HCT116 (cell line): Measurements from ENCODE around the gene GYPC. TPM values are rescaled to one million over a fixed set of nuclear protein-coding genes. Genes with fewer than 3 reads are reported as not detected.

Source experiments
- ATAC-seq: fragments of 200-7000 bp; cut with Tn5 transposase; 2 replicates; pipeline ENCODE4 v1.9.1; 2020; ENCODE audit warnings: mild to moderate bottlenecking, moderate library complexity
- BruUV-seq: library from RNA; stranded (reverse); fragments of 400-500 nt; replicated peaks from 2 replicates; lab custom pipeline; 2021; lab: Mats Ljungman, UMichigan
- CTCF ChIA-PET: fragments of 300-600 bp; sonication (Branson Sonifier 250); formaldehyde crosslinking; loops from one replicate; lab custom pipeline; 2021; ENCODE audit warnings: antibody characterized with exemption; lab: Charles Lee
- POLR2A ChIA-PET: fragments of 300-600, 350-600 bp; sonication (Branson Sonifier 250); formaldehyde crosslinking; loops from one replicate; lab custom pipeline; 2021; ENCODE audit warnings: antibody characterized with exemption; lab: Charles Lee
- RAD21 ChIA-PET, 2 experiments: fragments of 300-600 bp; sonication (Branson Sonifier 250); formaldehyde crosslinking; loops; one replicate each; lab custom pipeline; 2023; ENCODE audit warnings: low total read pairs in 2 of 2; ENCODE audit not compliant: uncharacterized antibody in 2 of 2, unreplicated experiment in 2 of 2, low non-redundant PET in 1 of 2; lab: Charles Lee
- DNase-seq: peaks from one replicate; pipeline ENCODE4 v3.0.0-alpha.2; 2010; ENCODE audit warnings: low read depth, low spot score
- H2AFZ ChIP-seq: fragments of 200-600 bp; shearing (Covaris generic), sonication (generic); 2 replicates; pipeline ENCODE4 v1.6.1; 2017; ENCODE audit warnings: low read depth, mixed run types, mixed read lengths, antibody characterized with exemption, low read length; ENCODE audit not compliant: poor library complexity, severe bottlenecking
- H3K27ac ChIP-seq: 2 replicates; pipeline ENCODE4 v1.5.1; 2012; ENCODE audit warnings: low read depth, low read length
- H3K27me3 ChIP-seq: fragments of 200-600 bp; sonication (generic); 2 replicates; pipeline ENCODE4 v1.6.1; 2016; ENCODE audit warnings: mixed run types, low read length, mixed read lengths; ENCODE audit not compliant: insufficient read depth
- H3K36me3 ChIP-seq, 2 experiments: fragments of 200-500 bp in 1 of 2; fragments of 200-600 bp in 1 of 2; sonication (Bioruptor generic) in 1 of 2; sonication (generic) in 1 of 2; 2 replicates each; pipeline versions ENCODE4 v1.5.1 to v1.6.1; 2014 to 2016; ENCODE audit warnings: low read length in 2 of 2, inconsistent platforms in 1 of 2, mixed read lengths in 1 of 2, mixed run types in 1 of 2; ENCODE audit not compliant: insufficient read depth in 2 of 2, control insufficient read depth in 1 of 2
- H3K4me1 ChIP-seq, 2 experiments: fragments of 200-600 bp in 1 of 2; sonication (generic) in 1 of 2; 2 replicates each; pipeline versions ENCODE4 v1.5.1 to v1.6.1; 2012 to 2017; ENCODE audit warnings: low read length in 2 of 2, inconsistent platforms in 1 of 2, mild to moderate bottlenecking in 1 of 2, mixed read lengths in 1 of 2, mixed run types in 1 of 2, moderate library complexity in 1 of 2; ENCODE audit not compliant: insufficient read depth in 2 of 2, control insufficient read depth in 1 of 2
- H3K4me2 ChIP-seq: fragments of 200-600 bp; sonication (generic); 2 replicates; pipeline ENCODE4 v1.6.1; 2017; ENCODE audit warnings: mixed run types, low read length, mixed read lengths
- H3K4me3 ChIP-seq, 2 experiments: fragments of 200-600 bp in 1 of 2; sonication (generic) in 1 of 2; replicated peaks in 1 of 2; 2 replicates each; pipeline ENCODE4 v1.5.1; 2011 to 2016; ENCODE audit warnings: low read length in 2 of 2, control low read depth in 1 of 2, low read depth in 1 of 2, mild to moderate bottlenecking in 1 of 2, mixed read lengths in 1 of 2, mixed run types in 1 of 2
- H3K79me2 ChIP-seq: fragments of 200-600 bp; sonication (generic); 2 replicates; pipeline ENCODE4 v1.6.1; 2017; ENCODE audit warnings: mild to moderate bottlenecking, mixed run types, low read length, moderate library complexity, mixed read lengths; ENCODE audit not compliant: insufficient read depth
- H3K9ac ChIP-seq: fragments of 200-600 bp; sonication (generic); 2 replicates; pipeline ENCODE4 v1.6.1; 2016; ENCODE audit warnings: low read length, mixed read lengths
- H3K9me2 ChIP-seq: fragments of 200-600 bp; sonication (generic), shearing (Covaris generic); 2 replicates; pipeline ENCODE4 v1.6.1; 2017; ENCODE audit warnings: mixed run types, mild to moderate bottlenecking, moderate library complexity; ENCODE audit not compliant: insufficient read depth
- H3K9me3 ChIP-seq, 2 experiments: fragments of 200-500 bp in 1 of 2; fragments of 200-600 bp in 1 of 2; sonication (Bioruptor generic) in 1 of 2; sonication (generic) in 1 of 2; 2 replicates each; pipeline ENCODE4 v1.6.1; 2014 to 2017; ENCODE audit warnings: low read length in 2 of 2, mixed read lengths in 2 of 2, inconsistent platforms in 1 of 2, low read depth in 1 of 2, mild to moderate bottlenecking in 1 of 2, mixed run types in 1 of 2, moderate library complexity in 1 of 2; ENCODE audit not compliant: control insufficient read depth in 1 of 2, insufficient read depth in 1 of 2
- H4K20me1 ChIP-seq: fragments of 200-600 bp; sonication (generic), shearing (Covaris generic); 2 replicates; pipeline ENCODE4 v1.6.1; 2017; ENCODE audit warnings: mixed run types, mild to moderate bottlenecking, moderate library complexity; ENCODE audit not compliant: insufficient read depth
- CEBPB ChIP-seq: IDR thresholded peaks from 2 replicates; pipeline ENCODE4 v1.6.1; 2012; ENCODE audit warnings: low read depth
- EGR1 ChIP-seq: IDR thresholded peaks from 2 replicates; pipeline ENCODE4 v1.6.1; 2012; ENCODE audit warnings: low read depth
- ELF1 ChIP-seq: IDR thresholded peaks from 2 replicates; pipeline ENCODE4 v1.6.1; 2012; ENCODE audit warnings: low read depth, borderline replicate concordance
- EZH2phosphoT487 ChIP-seq: fragments of 200-600 bp; IDR thresholded peaks from 2 replicates; pipeline ENCODE4 v1.6.1; 2018; ENCODE audit warnings: antibody characterized with exemption, borderline replicate concordance
- JUND ChIP-seq: IDR thresholded peaks from 2 replicates; pipeline ENCODE4 v1.6.1; 2012
- POLR2A ChIP-seq: IDR thresholded peaks from 2 replicates; pipeline ENCODE4 v1.7.0; 2011; ENCODE audit warnings: borderline replicate concordance; ENCODE audit not compliant: insufficient read depth, insufficient read length; ENCODE audit errors: extremely low read depth
- RAD21 ChIP-seq: IDR thresholded peaks from 2 replicates; pipeline ENCODE4 v1.6.1; 2012; ENCODE audit warnings: low read depth, mild to moderate bottlenecking
- REST ChIP-seq: IDR thresholded peaks from 2 replicates; pipeline ENCODE4 v1.6.1; 2012; ENCODE audit warnings: low read depth
- SP1 ChIP-seq: IDR thresholded peaks from 2 replicates; pipeline ENCODE4 v1.6.1; 2012; ENCODE audit warnings: low read depth
- SRF ChIP-seq: IDR thresholded peaks from 2 replicates; pipeline ENCODE4 v1.6.1; 2012; ENCODE audit warnings: low read depth
- TCF7L2 ChIP-seq: IDR thresholded peaks from 2 replicates; pipeline ENCODE4 v1.7.0; 2011; ENCODE audit warnings: borderline replicate concordance, inconsistent platforms; ENCODE audit not compliant: insufficient read depth, insufficient read length; ENCODE audit errors: extremely low read depth
- YY1 ChIP-seq: IDR thresholded peaks from 2 replicates; pipeline ENCODE4 v1.6.1; 2011; ENCODE audit warnings: low read length, low read depth, moderate library complexity, mild to moderate bottlenecking; ENCODE audit not compliant: insufficient replicate concordance; ENCODE audit errors: extremely low read depth
- ZBTB33 ChIP-seq: IDR thresholded peaks from 2 replicates; pipeline ENCODE4 v1.6.1; 2011; ENCODE audit warnings: mild to moderate bottlenecking, low read length, moderate library complexity; ENCODE audit not compliant: insufficient replicate concordance; ENCODE audit errors: extremely low read depth
- ZFX ChIP-seq: fragments of 450-650 bp; IDR thresholded peaks from 2 replicates; pipeline ENCODE4 v1.6.1; 2017
- ZNF274 ChIP-seq: fragments of 200-500 bp; sonication (Bioruptor generic); IDR thresholded peaks from 2 replicates; pipeline ENCODE4 v1.6.1; 2014; ENCODE audit warnings: mild to moderate bottlenecking, low read depth, low read length, inconsistent platforms
- intact Hi-C: fragments of 100-400 bp; cut with micrococcal nuclease; formaldehyde crosslinking; loops from 2 replicates; pipeline ENCODE4 v1.10.0; 2022
- total RNA-seq: library from RNA; stranded (reverse); gene quantifications from one replicate; pipeline ENCODE4 v1.2.1, GENCODE V29; 2021; ENCODE audit not compliant: unreplicated experiment
- TF ChIP-seq, protein P1 (sequence below): IDR thresholded peaks from 2 replicates; pipeline ENCODE4 v1.6.1; 2012

Gene GYPC
- total RNA-seq, 1 experiment from 2014 or later: 0.66 TPM

GRCh38 chr2:126657636-126658318 is 1.8 kb downstream of the GYPC start (continued):
- TF ChIP-seq EZH2phosphoT487 (no peak), CEBPB (peak; percentile 79; the same call in 1 of the 2 replicates)
- TF ChIP-seq, protein P1, sequence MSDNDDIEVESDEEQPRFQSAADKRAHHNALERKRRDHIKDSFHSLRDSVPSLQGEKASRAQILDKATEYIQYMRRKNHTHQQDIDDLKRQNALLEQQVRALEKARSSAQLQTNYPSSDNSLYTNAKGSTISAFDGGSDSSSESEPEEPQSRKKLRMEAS: no peak

DNA sequence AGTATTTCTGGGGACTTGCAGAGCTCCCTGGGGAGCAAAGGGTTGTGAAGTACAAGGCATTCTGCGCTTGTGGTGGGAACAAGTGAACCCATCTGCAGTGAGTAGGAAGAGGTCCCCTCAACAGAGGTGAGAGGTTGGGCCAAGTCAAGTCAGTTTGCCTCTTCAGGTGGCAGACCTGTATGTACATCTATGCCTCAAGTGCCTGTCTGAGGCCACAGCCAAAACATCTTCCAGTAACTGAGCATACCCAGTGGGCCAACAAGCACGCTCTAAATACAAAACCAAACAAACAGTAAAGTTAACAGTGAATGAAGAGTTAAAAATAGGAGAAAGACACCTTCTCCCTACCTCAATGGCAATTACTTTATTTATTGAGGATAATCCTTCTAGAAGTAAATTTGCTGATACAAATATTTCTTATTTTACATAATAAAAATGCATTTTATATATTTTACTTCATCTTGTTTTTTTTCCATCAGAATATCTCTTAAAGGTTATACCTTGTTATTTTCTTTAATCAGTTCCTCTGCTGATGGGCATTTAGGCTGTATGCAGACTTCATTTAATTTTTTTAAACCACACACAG is 2.5 kb downstream of the GYPC start:
- no peaks in the 10 kb centered on the region for H3K79me2 ChIP-seq
- POLR2A ChIA-PET: interaction anchor here (1.1 kb wide), 1 partner anchor 16 kb away, joined by 3 read pairs; no protein-coding TSS in a partner anchor
- H3K36me3 ChIP-seq: no peaks in the 10 kb centered on the region
- no peaks in the 10 kb centered on the region for H3K9me3 ChIP-seq
- ATAC-seq (peak; percentile 35), DNase-seq (no peak)
- peak overlapping the region; percentile 85 for H2AFZ ChIP-seq
- no peak for TF ChIP-seq ZFX
- no peak for TF ChIP-seq YY1
- TF ChIP-seq JUND: no peak
- TF ChIP-seq EGR1: no peak
- TF ChIP-seq RAD21: no peak
- no peak for TF ChIP-seq EZH2phosphoT487
- TF ChIP-seq TCF7L2: no peak
- no peak for TF ChIP-seq REST
- TF ChIP-seq ELF1: no peak
- no peak for TF ChIP-seq ZBTB33
- no peak for TF ChIP-seq ZNF274
- no peak for TF ChIP-seq SRF
- TF ChIP-seq POLR2A: no peak
- no peak for TF ChIP-seq SP1
- no peak overlapping the region for H3K9ac ChIP-seq
- H3K9me2 ChIP-seq: no peaks in the 10 kb centered on the region
- H3K4me3 ChIP-seq: 0 out of 4 replicates have a peak overlapping the region, but pooled peaks of 1 of the 2 experiments have one; percentile 28
- H3K4me2 ChIP-seq: peak overlapping the region; percentile 70
- no peaks in the 10 kb centered on the region for H3K27me3 ChIP-seq
- CTCF ChIA-PET: no interaction called here
- RAD21 ChIA-PET: no interaction called here
- no TSS peak for BruUV-seq
- peak overlapping the region; percentile 66 for H3K27ac ChIP-seq
- intact Hi-C loops: no loop called here
- no peaks in the 10 kb centered on the region for H4K20me1 ChIP-seq
- H3K4me1 ChIP-seq: peaks cover 18 to 22% of the 10 kb centered on the region in 2 experiments
